ENCODE results near the gene IGSF22.

DNA sequence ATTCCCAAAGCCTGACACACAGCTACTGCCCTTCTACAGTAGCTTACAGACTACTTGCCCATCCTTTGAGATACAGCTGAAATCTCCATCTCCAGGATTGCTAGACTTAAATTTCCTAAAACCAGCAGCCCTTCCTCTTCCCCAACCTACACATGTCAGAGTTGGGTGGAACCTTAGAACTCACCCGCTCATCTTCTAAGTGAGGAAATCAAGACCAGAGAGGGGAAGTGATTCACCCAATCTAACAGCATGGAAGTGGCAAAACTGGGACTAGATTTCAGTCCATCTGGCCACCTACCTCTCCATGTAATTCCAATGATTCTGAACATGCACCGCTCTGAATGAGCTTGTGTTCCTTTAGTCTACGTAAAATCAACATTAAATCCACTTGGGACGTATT lies 28.4 kb downstream of the IGSF22 start:
- TF ChIP-seq RBAK (CRISPR knock-in tag; IDR thresholded peaks at IDR 0.05) (no peak), ZBTB8A (CRISPR knock-in tag; IDR thresholded peaks at IDR 0.05; ENCODE audit: borderline replicate concordance, low read depth) (no peak), MBD4 (IDR thresholded peaks at IDR 0.05; ENCODE audit: borderline replicate concordance, low read length) (no peak), FOXK2 (IDR thresholded peaks at IDR 0.05) (no peak), HNF1B (CRISPR knock-in tag; IDR thresholded peaks at IDR 0.05) (no peak), SP1 (IDR thresholded peaks at IDR 0.05) (no peak), SP1 (CRISPR knock-in tag; IDR thresholded peaks at IDR 0.05) (no peak), RAD21 (CRISPR knock-in tag; IDR thresholded peaks at IDR 0.05) (no peak), BHLHE40 (IDR thresholded peaks at IDR 0.05; ENCODE audit: low read length) (no peak), HNRNPH1 (optimal IDR thresholded peaks at IDR 0.05; ENCODE audit: low read depth, low read length) (no peak)
- TF ChIP-seq, protein P1, sequence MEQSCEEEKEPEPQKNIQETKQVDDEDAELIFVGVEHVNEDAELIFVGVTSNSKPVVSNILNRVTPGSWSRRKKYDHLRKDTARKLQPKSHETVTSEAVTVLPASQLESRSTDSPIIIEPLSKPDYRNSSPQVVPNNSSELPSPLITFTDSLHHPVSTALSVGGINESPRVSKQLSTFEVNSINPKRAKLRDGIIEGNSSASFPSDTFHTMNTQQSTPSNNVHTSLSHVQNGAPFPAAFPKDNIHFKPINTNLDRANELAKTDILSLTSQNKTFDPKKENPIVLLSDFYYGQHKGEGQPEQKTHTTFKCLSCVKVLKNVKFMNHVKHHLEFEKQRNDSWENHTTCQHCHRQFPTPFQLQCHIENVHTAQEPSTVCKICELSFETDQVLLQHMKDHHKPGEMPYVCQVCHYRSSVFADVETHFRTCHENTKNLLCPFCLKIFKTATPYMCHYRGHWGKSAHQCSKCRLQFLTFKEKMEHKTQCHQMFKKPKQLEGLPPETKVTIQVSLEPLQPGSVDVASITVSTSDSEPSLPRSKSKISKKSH (CRISPR knock-in tag; IDR thresholded peaks at IDR 0.05; ENCODE audit: borderline replicate concordance): no peak

Measured in HepG2 (cell line).